Measurements from ENCODE around the gene PATZ1.

DNA sequence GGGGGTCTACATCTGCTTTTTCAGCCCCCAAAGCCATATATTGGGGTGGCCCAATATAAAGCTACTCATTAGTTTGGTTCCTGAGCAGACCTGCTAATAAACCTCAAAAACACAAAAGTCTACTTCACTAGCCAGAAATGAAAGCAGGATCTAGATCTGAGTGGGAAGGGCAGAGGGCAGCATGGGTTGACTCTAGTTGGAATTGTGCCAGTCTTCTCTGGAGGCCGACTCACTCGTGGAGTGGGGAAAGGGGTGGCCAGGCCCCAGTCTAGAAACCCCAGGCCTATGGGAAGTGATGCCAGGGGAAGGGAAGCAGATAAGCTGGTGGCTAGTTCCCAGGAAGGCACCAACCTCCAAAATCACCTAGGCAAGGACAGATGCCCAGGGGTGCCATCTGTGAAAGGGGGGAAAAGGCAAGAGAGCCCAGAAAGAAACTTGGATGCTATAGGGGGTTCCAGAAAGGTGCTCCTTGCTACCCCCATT lies 5.3 kb downstream of the PATZ1 start:
- TF ChIP-seq CSDC2 (CRISPR knock-in tag; IDR thresholded peaks at IDR 0.05) (no peak), RARB (CRISPR knock-in tag; IDR thresholded peaks at IDR 0.05) (no peak), BACH2 (CRISPR knock-in tag; IDR thresholded peaks at IDR 0.05; ENCODE audit: borderline replicate concordance) (no peak), TCF4 (CRISPR knock-in tag; IDR thresholded peaks at IDR 0.05; ENCODE audit: borderline replicate concordance) (no peak)
- TF ChIP-seq, protein P1, sequence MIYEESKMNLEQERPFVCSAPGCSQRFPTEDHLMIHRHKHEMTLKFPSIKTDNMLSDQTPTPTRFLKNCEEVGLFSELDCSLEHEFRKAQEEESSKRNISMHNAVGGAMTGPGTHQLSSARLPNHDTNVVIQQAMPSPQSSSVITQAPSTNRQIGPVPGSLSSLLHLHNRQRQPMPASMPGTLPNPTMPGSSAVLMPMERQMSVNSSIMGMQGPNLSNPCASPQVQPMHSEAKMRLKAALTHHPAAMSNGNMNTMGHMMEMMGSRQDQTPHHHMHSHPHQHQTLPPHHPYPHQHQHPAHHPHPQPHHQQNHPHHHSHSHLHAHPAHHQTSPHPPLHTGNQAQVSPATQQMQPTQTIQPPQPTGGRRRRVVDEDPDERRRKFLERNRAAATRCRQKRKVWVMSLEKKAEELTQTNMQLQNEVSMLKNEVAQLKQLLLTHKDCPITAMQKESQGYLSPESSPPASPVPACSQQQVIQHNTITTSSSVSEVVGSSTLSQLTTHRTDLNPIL (CRISPR knock-in tag; IDR thresholded peaks at IDR 0.05; ENCODE audit: low read depth) = no peak
- TF ChIP-seq, protein P2, sequence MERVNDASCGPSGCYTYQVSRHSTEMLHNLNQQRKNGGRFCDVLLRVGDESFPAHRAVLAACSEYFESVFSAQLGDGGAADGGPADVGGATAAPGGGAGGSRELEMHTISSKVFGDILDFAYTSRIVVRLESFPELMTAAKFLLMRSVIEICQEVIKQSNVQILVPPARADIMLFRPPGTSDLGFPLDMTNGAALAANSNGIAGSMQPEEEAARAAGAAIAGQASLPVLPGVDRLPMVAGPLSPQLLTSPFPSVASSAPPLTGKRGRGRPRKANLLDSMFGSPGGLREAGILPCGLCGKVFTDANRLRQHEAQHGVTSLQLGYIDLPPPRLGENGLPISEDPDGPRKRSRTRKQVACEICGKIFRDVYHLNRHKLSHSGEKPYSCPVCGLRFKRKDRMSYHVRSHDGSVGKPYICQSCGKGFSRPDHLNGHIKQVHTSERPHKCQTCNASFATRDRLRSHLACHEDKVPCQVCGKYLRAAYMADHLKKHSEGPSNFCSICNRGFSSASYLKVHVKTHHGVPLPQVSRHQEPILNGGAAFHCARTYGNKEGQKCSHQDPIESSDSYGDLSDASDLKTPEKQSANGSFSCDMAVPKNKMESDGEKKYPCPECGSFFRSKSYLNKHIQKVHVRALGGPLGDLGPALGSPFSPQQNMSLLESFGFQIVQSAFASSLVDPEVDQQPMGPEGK (CRISPR knock-in tag; IDR thresholded peaks at IDR 0.05; ENCODE audit: borderline replicate concordance) = no peak
